Measurements from ENCODE around the gene CLEC4D. TPM values are rescaled to one million over a fixed set of nuclear protein-coding genes. Genes with fewer than 3 reads are reported as not detected.
"Not testable (repeated sequence)": the region's sequence is repeated elsewhere in the genome, so short reads cannot be mapped to it uniquely, and the experiment has no call there.

Gene CLEC4D
- total RNA-seq, 3 donors from 2014 or later, result not detected

- peaks cover 8% of the 10 kb centered on the region for H3K27me3 Mint-ChIP-seq (ENCODE audit: low read depth)
- no peak for ATAC-seq
- no peak overlapping the region for H3K4me3 Mint-ChIP-seq
Observed at GRCh38 chr12:8507596-8507995, 5.7 kb upstream of the CLEC4D start.

GRCh38 chr12:8508223-8508622 lies 5.1 kb upstream of the CLEC4D start:
- no peak for ATAC-seq
- H3K36me3 Mint-ChIP-seq (ENCODE audit: insufficient read depth), result no peaks in the 10 kb centered on the region
- no peaks in the 10 kb centered on the region for H3K4me1 Mint-ChIP-seq (ENCODE audit: low read depth)
- H3K27me3 Mint-ChIP-seq (ENCODE audit: low read depth), result peaks cover 8% of the 10 kb centered on the region
- no peak for DNase-seq
- no peaks in the 10 kb centered on the region for H3K9me3 Mint-ChIP-seq
- H3K4me3 Mint-ChIP-seq, result no peak overlapping the region

More at GRCh38 chr12:8507596-8507995, 5.7 kb upstream of the CLEC4D start:
- Mint-ChIP-seq H3K36me3 (ENCODE audit: insufficient read depth) (no peaks in the 10 kb centered on the region), H3K9me3 (no peaks in the 10 kb centered on the region), H3K4me1 (ENCODE audit: low read depth) (no peaks in the 10 kb centered on the region)
- DNase-seq, result no peak

GRCh38 chr12:8508910-8509841 lies 4.1 kb upstream of the CLEC4D start:
- no peak for DNase-seq
- ATAC-seq, result no peak
- no peaks in the 10 kb centered on the region for H3K9me3 Mint-ChIP-seq
- H3K4me1 Mint-ChIP-seq (ENCODE audit: low read depth), result no peaks in the 10 kb centered on the region
- H3K27me3 Mint-ChIP-seq (ENCODE audit: low read depth), result peaks cover 13% of the 10 kb centered on the region
- H3K4me3 Mint-ChIP-seq, result no peak overlapping the region
- H3K36me3 Mint-ChIP-seq (ENCODE audit: insufficient read depth), result no peaks in the 10 kb centered on the region

GRCh38 chr12:8517971-8518370 lies 4.7 kb downstream of the CLEC4D start:
- Mint-ChIP-seq H3K4me3 (no peak overlapping the region), H3K9me3 (no peaks in the 10 kb centered on the region), H3K36me3 (ENCODE audit: insufficient read depth) (no peaks in the 10 kb centered on the region), H3K4me1 (ENCODE audit: low read depth) (no peaks in the 10 kb centered on the region), H3K27me3 (ENCODE audit: low read depth) (peaks cover 26% of the 10 kb centered on the region)
- ATAC-seq (no peak), DNase-seq (no peak)

DNA sequence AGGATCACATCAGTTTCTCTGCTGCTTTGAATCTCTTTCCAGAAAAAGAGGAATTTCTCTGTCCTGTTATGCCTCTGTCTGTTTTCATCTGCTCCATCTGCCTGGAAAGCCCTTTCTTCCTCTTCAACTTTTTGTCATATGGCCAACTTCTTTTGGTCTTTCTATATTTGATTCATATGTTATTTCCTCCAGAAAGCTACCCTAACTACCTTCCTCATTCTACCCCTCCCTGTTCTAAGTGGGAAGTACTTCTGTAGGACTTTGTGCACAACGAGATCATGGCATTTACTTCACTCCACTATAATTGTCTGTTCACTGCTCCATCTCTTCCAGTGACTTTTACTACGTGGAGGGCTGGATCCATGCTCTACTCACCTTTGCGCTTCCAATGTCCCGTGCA lies 5.9 kb downstream of the CLEC4D start:
- H3K9me3 Mint-ChIP-seq, result no peaks in the 10 kb centered on the region
- DNase-seq (no peak), ATAC-seq (no peak)
- no peak overlapping the region for H3K4me3 Mint-ChIP-seq
- peaks cover 21% of the 10 kb centered on the region for H3K27me3 Mint-ChIP-seq (ENCODE audit: low read depth)
- no peaks in the 10 kb centered on the region for H3K4me1 Mint-ChIP-seq (ENCODE audit: low read depth)
- no peaks in the 10 kb centered on the region for H3K36me3 Mint-ChIP-seq (ENCODE audit: insufficient read depth)

DNA sequence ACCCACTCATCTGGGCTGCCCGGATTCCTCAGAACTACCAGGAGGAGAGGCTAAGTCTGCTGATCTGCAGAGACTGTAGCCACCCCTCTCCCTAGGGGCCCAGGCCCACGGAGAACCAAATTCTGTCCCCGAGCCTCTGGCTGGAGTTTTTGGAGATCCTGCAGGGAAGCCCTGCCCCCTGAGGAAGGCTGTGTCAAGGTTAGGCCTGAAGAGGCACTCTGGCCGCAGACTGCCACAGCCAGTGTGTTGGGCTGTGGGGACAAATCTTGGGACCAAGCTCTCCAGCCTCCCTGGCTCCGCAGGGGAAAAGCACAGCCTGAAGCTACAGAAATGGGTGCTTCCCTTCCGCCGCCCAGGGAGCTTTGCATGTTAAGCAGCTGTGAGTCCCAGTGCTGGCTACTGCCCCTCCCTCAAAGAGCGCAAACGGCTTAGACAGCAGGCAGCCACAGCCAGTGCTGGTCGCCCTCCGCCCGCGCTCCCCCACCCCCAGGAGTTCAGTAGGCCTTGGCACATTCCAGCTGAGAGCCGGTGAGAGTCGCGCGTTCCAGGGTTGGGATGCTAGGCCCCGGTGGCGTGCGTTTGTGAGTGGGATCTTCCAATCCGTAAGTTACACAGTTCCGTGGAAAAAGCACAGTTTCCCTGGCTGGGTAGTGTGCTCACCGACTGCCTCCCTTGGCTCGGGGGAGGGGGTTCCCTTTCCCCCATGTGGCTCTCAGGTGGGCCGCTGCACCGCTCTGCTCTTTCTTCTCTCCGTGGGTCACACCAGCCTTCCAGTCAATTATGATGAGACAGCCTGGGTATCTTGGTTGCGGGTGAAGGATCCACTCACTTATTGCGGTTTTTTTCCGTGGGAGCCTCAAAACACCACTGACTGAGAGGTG lies 14.2 kb downstream of the CLEC4D start:
- Mint-ChIP-seq H3K4me1 (ENCODE audit: low read depth) (no peaks in the 10 kb centered on the region), H3K9me3 (peaks cover 12% of the 10 kb centered on the region), H3K27me3 (ENCODE audit: low read depth) (peaks cover 26% of the 10 kb centered on the region), H3K4me3 (no peak overlapping the region), H3K36me3 (ENCODE audit: insufficient read depth) (peaks cover 3% of the 10 kb centered on the region)
- ATAC-seq, result no peak
- no peak for DNase-seq

DNA sequence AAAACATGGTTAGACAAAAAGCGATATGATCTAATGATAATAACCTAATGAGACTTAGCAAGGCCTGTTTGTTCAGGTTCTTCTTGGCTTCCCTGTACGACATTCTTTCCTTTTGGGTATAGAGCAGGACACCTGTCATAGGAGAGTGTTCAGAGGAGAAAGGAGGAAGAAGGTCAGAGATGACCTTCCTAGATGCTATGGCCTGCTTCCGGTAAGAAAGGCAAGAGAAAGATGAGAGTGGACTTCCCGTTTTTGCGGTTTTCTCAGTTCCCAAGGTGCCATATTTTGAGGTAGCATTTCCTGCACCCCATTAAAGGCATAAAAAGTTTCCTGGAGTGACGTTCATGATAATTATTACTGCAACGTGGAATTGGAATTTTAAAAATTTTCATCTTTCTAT lies 18.7 kb downstream of the CLEC4D start:
- Mint-ChIP-seq H3K36me3 (ENCODE audit: insufficient read depth) (no peaks in the 10 kb centered on the region), H3K27me3 (ENCODE audit: low read depth) (peaks cover 27% of the 10 kb centered on the region), H3K9me3 (no peaks in the 10 kb centered on the region), H3K4me1 (ENCODE audit: low read depth) (no peaks in the 10 kb centered on the region), H3K4me3 (no peak overlapping the region)
- DNase-seq (no peak), ATAC-seq (no peak)

- peaks cover 33% of the 10 kb centered on the region for H3K27me3 Mint-ChIP-seq (ENCODE audit: low read depth)
- not testable (repeated sequence) for H3K4me1 Mint-ChIP-seq (ENCODE audit: low read depth); H3K4me3 Mint-ChIP-seq; H3K9me3 Mint-ChIP-seq; DNase-seq; ATAC-seq; H3K36me3 Mint-ChIP-seq (ENCODE audit: insufficient read depth)
Observed at GRCh38 chr12:8537820-8538219, 24.5 kb downstream of the CLEC4D start.

- not testable (repeated sequence) for H3K36me3 Mint-ChIP-seq (ENCODE audit: insufficient read depth); H3K4me1 Mint-ChIP-seq (ENCODE audit: low read depth); ATAC-seq; H3K4me3 Mint-ChIP-seq; DNase-seq; H3K9me3 Mint-ChIP-seq
- peaks cover 24% of the 10 kb centered on the region for H3K27me3 Mint-ChIP-seq (ENCODE audit: low read depth)
Observed at GRCh38 chr12:8540831-8541230, 27.5 kb downstream of the CLEC4D start, which contains the start of gene CLEC4E. CLEC4E (minus strand) TSS chr12:8540905; CDS start chr12:8540797, 108 bp downstream.

DNA sequence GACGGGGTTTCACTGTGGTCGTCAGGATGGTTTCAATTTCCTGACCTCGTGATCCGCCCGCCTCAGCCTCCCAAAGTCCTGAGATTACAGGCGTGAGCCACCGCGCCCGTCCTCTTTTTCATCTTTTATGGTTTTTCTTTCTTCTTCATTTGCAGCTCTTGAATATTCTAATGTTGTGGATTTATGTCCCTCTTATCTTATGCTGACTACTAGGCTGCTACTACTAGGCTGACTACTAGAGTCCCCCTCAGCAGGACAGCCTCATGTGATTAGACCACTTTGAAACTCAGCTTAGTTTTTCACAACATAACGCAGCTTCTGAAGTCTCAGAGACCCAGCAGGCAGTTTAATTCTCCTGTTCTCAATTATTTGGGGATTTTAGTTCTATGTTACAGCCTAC lies 28.3 kb downstream of the CLEC4D start:
- ATAC-seq (no peak), DNase-seq (no peak)
- Mint-ChIP-seq H3K4me1 (ENCODE audit: low read depth) (peaks cover 8% of the 10 kb centered on the region), H3K9me3 (no peaks in the 10 kb centered on the region), H3K27me3 (ENCODE audit: low read depth) (peaks cover 23% of the 10 kb centered on the region), H3K4me3 (no peak overlapping the region), H3K36me3 (ENCODE audit: insufficient read depth) (no peaks in the 10 kb centered on the region)

GRCh38 chr12:8544295-8544694 lies 31.0 kb downstream of the CLEC4D start:
- Mint-ChIP-seq H3K4me1 (ENCODE audit: low read depth) (peaks cover 8% of the 10 kb centered on the region), H3K27me3 (ENCODE audit: low read depth) (peaks cover 19% of the 10 kb centered on the region), H3K4me3 (no peak overlapping the region)

DNA sequence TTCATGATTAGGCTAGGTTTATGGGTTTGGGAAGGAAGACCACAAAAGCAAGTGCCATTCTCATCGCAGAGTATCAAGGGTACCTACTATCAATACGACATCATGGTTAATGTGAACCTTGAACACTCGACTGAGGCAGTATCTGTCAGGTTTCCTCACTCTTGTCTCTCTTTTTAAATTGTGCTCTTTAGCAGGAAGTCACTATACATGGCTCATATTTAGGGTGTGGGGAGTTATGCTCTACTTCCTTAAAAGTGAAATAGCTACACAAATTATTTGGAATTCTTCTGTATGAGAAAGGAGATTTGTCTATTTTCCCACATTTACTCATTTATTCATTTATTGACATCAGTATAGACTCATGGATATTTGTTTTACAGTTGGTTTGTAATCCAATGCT lies 33.3 kb downstream of the CLEC4D start:
- DNase-seq (no peak), ATAC-seq (no peak)
- Mint-ChIP-seq H3K36me3 (ENCODE audit: insufficient read depth) (no peaks in the 10 kb centered on the region), H3K9me3 (no peaks in the 10 kb centered on the region), H3K27me3 (ENCODE audit: low read depth) (peaks cover 7% of the 10 kb centered on the region), H3K4me1 (ENCODE audit: low read depth) (peaks cover 7% of the 10 kb centered on the region), H3K4me3 (no peak overlapping the region)

More at GRCh38 chr12:8544295-8544694, 31.0 kb downstream of the CLEC4D start:
- DNase-seq (peak; percentile 69), ATAC-seq (peak; percentile 77 to 78)
- Mint-ChIP-seq H3K36me3 (ENCODE audit: insufficient read depth) (no peaks in the 10 kb centered on the region), H3K9me3 (no peaks in the 10 kb centered on the region)

DNA sequence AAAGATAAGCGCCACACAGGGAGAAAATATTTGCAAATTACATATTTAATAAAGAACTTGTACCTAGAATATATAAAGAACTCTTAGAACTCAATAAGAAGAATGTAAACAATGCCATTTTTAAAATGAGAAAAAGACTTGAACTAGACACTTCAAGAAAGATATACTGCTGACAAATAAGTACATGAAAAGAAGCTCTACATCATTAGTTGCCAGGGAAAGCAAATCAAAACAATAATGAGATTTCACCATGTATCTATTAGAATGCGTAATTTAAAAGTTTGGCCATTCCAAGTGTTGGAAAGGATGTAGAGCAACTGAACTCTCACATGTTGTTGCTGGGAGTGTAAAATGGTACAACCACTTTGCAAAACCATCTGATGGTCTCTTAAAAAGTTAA lies 34.3 kb downstream of the CLEC4D start:
- peaks cover 3% of the 10 kb centered on the region for H3K27me3 Mint-ChIP-seq (ENCODE audit: low read depth)
- DNase-seq, result no peak
- no peak for ATAC-seq
- no peak overlapping the region for H3K4me3 Mint-ChIP-seq
- no peaks in the 10 kb centered on the region for H3K9me3 Mint-ChIP-seq
- H3K4me1 Mint-ChIP-seq (ENCODE audit: low read depth), result peaks cover 5% of the 10 kb centered on the region
- no peaks in the 10 kb centered on the region for H3K36me3 Mint-ChIP-seq (ENCODE audit: insufficient read depth)

GRCh38 chr12:8548192-8548591 lies 34.9 kb downstream of the CLEC4D start:
- Mint-ChIP-seq H3K4me3 (no peak overlapping the region), H3K4me1 (ENCODE audit: low read depth) (peaks cover 5% of the 10 kb centered on the region), H3K36me3 (ENCODE audit: insufficient read depth) (no peaks in the 10 kb centered on the region), H3K27me3 (ENCODE audit: low read depth) (peaks cover 3% of the 10 kb centered on the region), H3K9me3 (no peaks in the 10 kb centered on the region)
- ATAC-seq, result no peak
- DNase-seq, result no peak

Data from activated T-cell treated with anti-CD3 and anti-CD28 coated beads, Interleukin-2, amount 50 U/mL, for 4 hours (primary cell).